ENCODE data around the gene SNN. TPM values are rescaled to one million over a fixed set of nuclear protein-coding genes. Genes with fewer than 3 reads are reported as not detected.

Gene SNN
- total RNA-seq, 1 experiment from 2014 or later = 65.2 TPM

DNA sequence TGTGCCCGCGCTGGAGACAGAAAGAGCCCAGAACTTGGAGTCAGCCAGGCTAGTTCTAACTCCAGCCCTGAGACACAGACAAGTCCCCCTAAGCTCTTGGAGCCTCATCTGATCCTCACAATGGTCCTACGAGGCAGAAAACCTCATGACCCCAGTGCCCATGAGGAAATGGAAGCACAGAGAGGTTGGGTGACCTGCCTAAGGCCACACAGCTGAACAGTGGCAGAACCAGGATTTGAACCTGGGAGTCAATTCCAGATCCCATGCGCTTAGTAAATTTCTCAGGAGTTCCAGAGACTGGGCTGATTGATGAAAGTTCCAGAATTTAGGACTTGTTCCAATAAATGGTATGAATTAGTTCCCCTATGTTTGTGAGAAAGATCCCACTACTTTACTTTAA is 42.5 kb upstream of the SNN start:
- TF ChIP-seq ZNF671 (CRISPR knock-in tag; IDR thresholded peaks at IDR 0.05) = no peak
- TF ChIP-seq, protein P1, sequence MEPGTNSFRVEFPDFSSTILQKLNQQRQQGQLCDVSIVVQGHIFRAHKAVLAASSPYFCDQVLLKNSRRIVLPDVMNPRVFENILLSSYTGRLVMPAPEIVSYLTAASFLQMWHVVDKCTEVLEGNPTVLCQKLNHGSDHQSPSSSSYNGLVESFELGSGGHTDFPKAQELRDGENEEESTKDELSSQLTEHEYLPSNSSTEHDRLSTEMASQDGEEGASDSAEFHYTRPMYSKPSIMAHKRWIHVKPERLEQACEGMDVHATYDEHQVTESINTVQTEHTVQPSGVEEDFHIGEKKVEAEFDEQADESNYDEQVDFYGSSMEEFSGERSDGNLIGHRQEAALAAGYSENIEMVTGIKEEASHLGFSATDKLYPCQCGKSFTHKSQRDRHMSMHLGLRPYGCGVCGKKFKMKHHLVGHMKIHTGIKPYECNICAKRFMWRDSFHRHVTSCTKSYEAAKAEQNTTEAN (CRISPR knock-in tag; IDR thresholded peaks at IDR 0.05) = no peak
- no peak for TF ChIP-seq ZNF423 (CRISPR knock-in tag; IDR thresholded peaks at IDR 0.05)
- TF ChIP-seq ESRRA (CRISPR knock-in tag; IDR thresholded peaks at IDR 0.05; ENCODE audit: borderline replicate concordance) = no peak
- TF ChIP-seq, protein P2, sequence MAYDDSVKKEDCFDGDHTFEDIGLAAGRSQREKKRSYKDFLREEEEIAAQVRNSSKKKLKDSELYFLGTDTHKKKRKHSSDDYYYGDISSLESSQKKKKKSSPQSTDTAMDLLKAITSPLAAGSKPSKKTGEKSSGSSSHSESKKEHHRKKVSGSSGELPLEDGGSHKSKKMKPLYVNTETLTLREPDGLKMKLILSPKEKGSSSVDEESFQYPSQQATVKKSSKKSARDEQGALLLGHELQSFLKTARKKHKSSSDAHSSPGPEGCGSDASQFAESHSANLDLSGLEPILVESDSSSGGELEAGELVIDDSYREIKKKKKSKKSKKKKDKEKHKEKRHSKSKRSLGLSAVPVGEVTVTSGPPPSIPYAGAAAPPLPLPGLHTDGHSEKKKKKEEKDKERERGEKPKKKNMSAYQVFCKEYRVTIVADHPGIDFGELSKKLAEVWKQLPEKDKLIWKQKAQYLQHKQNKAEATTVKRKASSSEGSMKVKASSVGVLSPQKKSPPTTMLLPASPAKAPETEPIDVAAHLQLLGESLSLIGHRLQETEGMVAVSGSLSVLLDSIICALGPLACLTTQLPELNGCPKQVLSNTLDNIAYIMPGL (CRISPR knock-in tag; IDR thresholded peaks at IDR 0.05) = no peak
- no peak for TF ChIP-seq ZNF512 (CRISPR knock-in tag; IDR thresholded peaks at IDR 0.05; ENCODE audit: borderline replicate concordance)
- no peak for TF ChIP-seq ATF6 (CRISPR knock-in tag; IDR thresholded peaks at IDR 0.05)
- no peak for TF ChIP-seq USF2 (CRISPR knock-in tag; IDR thresholded peaks at IDR 0.05)
- TF ChIP-seq, protein P3, sequence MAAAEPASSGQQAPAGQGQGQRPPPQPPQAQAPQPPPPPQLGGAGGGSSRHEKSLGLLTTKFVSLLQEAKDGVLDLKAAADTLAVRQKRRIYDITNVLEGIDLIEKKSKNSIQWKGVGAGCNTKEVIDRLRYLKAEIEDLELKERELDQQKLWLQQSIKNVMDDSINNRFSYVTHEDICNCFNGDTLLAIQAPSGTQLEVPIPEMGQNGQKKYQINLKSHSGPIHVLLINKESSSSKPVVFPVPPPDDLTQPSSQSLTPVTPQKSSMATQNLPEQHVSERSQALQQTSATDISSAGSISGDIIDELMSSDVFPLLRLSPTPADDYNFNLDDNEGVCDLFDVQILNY (CRISPR knock-in tag; IDR thresholded peaks at IDR 0.05) = no peak
- no peak for TF ChIP-seq NR1H2 (CRISPR knock-in tag; IDR thresholded peaks at IDR 0.05)
- no peak overlapping the region for H3K27ac Mint-ChIP-seq
- H3K36me3 Mint-ChIP-seq = no peaks in the 10 kb centered on the region
- ATAC-seq (no peak), DNase-seq (ENCODE audit: low spot score) (no peak)
- POLR2A ChIA-PET = no interaction called here
- H3K9me3 Mint-ChIP-seq = peaks cover 4% of the 10 kb centered on the region; the same call in 1 of the 2 replicates
- H3K4me3 Mint-ChIP-seq = no peak overlapping the region
- H3K4me1 Mint-ChIP-seq = peaks cover 6% of the 10 kb centered on the region; the same call in 1 of the 2 replicates
- peaks cover 7% of the 10 kb centered on the region for H3K27me3 Mint-ChIP-seq (ENCODE audit: low read depth)
- CTCF ChIA-PET = no interaction called here

DNA sequence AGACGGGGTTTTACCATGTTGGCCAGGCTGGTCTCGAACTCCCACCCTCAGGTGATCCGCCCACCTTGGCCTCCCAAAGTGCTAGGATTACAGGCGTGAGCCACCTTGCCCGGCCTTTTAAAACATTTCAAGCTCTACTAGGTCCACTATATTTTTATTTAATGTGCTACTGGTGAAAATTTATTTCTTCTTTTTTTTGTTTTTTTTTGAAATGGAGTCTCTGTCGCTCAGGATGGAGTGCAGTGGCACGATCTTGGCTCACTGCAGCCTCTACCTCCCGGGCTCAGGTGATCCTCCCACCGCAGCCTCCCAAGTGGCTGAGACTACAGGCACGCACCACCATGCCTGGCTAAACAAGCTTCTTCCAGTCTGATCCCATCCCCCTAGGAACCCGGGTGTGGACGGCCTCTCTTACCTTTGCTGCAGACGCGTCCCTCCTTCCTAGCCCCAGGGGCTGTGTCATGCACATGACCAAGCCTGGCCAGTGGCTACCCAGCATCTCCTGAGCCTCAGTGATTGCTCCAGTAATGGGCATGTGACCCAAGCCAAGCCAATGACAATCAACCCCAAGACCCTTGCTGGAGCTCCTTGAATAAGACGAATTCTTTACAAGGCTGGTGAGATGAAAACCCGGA is 41.5 kb upstream of the SNN start:
- Mint-ChIP-seq H3K27ac (no peak overlapping the region), H3K4me1 (peaks cover 4% of the 10 kb centered on the region; the same call in 1 of the 2 replicates), H3K27me3 (ENCODE audit: low read depth) (peaks cover 5% of the 10 kb centered on the region), H3K9me3 (peaks cover 4% of the 10 kb centered on the region; the same call in 1 of the 2 replicates), H3K36me3 (no peaks in the 10 kb centered on the region), H3K4me3 (no peak overlapping the region)
- POLR2A ChIA-PET = no interaction called here
- TF ChIP-seq USF1 (CRISPR knock-in tag; IDR thresholded peaks at IDR 0.05) = peak; percentile 47; the same call in 1 of the 2 replicates
- TF ChIP-seq, protein P4, sequence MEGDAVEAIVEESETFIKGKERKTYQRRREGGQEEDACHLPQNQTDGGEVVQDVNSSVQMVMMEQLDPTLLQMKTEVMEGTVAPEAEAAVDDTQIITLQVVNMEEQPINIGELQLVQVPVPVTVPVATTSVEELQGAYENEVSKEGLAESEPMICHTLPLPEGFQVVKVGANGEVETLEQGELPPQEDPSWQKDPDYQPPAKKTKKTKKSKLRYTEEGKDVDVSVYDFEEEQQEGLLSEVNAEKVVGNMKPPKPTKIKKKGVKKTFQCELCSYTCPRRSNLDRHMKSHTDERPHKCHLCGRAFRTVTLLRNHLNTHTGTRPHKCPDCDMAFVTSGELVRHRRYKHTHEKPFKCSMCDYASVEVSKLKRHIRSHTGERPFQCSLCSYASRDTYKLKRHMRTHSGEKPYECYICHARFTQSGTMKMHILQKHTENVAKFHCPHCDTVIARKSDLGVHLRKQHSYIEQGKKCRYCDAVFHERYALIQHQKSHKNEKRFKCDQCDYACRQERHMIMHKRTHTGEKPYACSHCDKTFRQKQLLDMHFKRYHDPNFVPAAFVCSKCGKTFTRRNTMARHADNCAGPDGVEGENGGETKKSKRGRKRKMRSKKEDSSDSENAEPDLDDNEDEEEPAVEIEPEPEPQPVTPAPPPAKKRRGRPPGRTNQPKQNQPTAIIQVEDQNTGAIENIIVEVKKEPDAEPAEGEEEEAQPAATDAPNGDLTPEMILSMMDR (IDR thresholded peaks at IDR 0.05) = no peak
- DNase-seq (ENCODE audit: low spot score) = no peak
- no peak for ATAC-seq
- CTCF ChIA-PET = interaction anchor here (0.7 to 1.2 kb wide), 3 partner anchors 28 to 232 kb away, joined by 3 read pairs; no protein-coding TSS in a partner anchor
